GM18502 (cell line): ENCODE data around the gene KIFC3.
"Not testable (repeated sequence)": the region's sequence is repeated elsewhere in the genome, so short reads cannot be mapped to it uniquely, and the experiment has no call there.

ENCODE experiments used
- ATAC-seq: cut with Tn5 transposase; IDR thresholded peaks from one replicate; pipeline ENCODE4 v1.9.1; 2021; ENCODE audit warnings: mild to moderate bottlenecking; ENCODE audit not compliant: unreplicated experiment, poor library complexity

Gene KIFC3

DNA sequence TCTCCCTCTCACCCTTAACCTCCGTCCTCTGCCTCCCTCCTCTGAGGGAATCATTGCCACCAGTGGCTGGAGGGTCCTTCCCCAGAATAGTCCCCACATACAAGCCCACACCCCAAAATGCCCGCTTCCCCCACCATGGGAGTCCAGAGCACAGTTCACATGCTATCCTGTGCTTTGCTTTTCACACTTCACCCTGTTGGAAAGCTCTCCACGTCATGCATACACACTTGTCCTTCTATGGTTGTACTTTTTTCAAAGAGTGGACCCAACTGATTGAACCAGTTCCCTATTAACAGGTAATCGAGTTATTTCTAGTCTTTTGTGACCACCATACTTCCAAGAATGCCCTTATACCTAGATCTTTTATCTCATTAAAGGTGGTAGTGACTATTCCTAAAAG is 23.8 kb upstream of the KIFC3 start:
- no peak for ATAC-seq

DNA sequence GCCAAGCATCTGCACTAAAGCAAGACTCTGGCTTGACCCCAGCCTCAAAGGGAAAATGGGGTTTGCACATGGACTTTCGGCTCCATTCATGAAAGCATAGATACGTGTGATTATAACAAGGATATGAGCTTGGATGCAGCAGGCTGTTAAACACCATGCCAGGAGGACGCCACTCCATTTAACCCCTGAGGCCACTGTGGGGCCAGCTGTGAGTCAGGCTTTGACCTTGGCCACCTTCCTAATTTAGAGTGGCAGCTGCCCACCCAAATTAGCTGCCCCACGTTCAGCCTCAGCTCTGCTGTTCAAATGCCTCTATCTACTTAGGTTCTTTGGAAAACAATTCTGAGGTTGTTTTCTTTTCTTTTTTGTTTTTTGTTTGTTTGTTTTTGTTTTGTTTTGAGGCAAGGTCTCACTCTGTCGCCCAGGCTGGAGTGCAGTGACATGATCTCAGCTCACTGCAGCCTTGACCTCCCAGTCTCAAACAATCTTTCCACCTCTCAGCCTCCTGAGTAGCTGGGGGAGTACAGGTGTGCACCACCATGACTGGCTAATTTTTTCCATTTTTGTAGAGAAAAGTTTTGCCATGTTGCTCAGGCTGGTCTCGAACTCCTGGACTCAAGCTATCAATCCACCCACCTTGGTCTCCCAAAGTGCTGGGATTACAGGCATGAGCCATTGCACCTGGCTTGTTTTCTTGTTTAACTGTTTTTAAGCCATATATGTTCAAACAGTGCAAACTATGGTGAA is 23.2 kb upstream of the KIFC3 start:
- ATAC-seq, result no peak

- ATAC-seq, result no peak
Observed at GRCh38 chr16:57824888-57825287, 22.6 kb upstream of the KIFC3 start.

GRCh38 chr16:57823836-57824235 is 21.5 kb upstream of the KIFC3 start:
- ATAC-seq, result no peak

GRCh38 chr16:57822856-57823255 is 20.6 kb upstream of the KIFC3 start:
- no peak for ATAC-seq

DNA sequence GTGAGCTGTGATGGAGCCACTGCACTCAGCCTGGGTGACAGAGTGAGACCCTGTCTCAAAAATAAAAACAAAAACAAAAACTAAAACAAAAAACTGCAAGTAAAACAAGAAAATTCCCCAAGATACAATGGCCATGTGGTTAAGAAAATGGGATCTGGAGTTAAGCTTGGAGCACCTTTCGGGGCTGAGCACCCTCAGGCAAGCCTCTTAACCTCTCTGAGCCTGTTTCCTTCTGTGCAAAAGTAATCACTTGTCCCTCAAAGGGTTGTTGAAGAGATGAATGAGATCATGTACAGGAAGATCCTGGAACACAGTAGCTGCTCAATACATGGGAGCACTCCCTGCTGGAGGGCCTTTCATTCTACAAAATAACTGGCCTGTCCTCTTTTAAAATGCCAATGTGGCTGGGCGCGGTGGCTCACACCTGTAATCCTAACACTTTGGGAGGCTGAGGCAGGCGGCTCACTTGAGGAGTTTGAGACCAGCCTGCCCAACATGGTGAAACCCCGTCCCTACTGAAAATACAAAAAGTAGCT is 19.8 kb upstream of the KIFC3 start:
- ATAC-seq, result no peak

DNA sequence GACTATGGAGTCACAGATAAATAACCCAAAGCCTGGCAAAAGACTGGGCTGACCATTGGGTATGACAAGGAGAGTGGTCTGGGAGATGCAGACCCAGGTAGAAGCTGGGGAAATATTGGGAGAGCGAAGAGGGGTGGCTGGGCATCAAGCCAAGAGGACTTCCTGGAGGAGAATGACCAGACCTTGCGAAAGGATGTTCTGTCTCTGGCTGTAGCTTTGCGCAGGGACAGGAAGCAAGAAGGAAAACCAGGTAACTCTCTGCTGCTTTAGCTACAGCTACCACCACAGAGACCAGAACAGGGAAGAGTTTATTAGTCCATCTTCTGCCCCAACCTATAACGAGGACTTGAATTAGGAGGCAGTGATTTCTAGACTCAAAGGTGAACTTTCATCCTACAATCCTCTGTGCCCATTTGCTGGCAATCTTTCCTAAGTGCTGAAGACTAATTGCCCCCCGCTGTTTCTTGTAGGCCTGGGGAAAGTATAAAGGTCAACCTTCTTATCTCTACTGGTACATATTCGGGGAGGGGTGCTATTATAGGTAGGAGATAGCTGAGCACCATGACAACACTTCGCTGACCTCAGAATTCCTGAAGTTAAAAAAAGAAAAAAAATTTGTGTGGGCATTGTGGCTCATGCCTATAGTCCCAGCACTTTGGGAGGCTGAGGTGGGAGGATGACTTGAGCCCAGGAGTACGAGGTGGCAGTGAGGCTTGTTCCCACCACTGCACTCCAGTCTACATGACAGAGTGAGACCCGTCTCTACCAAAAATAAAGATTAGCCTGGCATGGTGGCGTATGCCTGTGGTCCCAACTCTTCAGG is 19.1 kb upstream of the KIFC3 start:
- ATAC-seq, result no peak

DNA sequence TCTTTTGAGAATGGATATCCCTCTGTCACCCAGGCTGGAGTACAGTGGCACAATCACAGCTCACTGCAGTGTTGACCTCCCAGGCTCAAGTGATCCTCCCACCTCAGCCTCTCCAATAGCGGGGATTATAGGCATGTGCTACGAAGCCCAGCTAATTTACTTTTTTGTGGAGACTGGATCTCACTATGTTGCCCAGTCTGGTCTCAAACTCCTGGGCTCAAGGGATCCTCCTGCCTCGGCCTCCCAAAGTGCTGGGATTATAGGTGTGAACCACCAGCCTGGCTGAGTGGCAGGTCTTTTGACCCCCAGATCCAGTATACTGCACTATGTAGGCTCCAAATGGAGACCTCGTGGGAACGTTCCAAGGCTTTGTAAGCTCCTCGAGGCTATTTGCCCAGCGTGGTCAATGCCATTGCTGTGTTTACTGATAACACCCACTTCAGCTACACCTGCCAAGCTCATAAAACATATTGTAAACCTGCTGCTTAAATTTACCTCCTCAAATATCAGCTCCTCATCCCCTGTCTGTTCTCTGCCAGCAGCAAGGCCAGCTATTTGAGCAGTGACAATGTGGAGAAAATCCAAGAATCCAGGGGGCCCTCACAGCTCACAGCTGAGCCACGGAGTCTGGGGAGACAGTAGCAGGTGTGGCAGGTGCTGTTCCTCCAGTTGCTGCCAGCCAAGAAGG is 16.2 kb upstream of the KIFC3 start:
- no peak for ATAC-seq

DNA sequence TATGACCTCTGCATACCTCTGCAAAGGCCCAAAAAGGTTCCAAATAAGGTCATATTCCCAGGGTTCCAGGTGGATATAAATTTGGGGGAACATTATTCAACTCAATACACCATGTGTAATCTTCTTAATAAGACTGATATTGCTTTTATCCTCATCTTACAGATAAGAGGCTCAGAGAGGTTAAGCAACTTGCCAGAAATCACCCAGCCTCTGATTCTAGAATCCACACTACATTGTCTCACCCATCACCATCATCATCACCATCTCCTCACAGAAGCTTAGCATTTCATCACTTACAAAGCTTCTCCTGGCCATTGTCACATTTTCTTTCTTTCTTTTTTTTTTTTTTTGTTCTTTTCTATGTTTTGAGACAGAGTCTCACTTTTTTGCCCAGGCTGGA is 15.4 kb upstream of the KIFC3 start:
- no peak for ATAC-seq

- ATAC-seq, result peak; percentile 71
Observed at GRCh38 chr16:57815987-57816745, 13.9 kb upstream of the KIFC3 start.

DNA sequence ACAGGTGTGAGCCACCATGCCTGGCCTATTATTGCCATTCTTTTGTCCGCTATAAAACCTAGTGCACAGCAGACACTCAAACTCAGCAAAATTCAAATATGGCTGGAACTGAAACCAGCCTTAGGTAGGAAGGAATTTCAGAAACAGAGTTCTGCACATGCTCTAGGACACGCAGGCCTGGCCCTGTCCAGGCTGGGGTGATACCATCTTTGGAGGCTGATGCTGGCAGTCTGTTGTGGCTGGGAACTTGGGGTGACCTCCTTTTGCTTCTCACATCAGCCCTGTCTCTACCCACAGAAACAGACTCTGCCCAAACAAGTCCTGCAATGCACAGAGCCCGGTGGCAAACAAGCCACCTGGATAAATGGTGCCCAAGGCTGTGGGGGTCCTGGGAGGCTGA is 12.6 kb upstream of the KIFC3 start:
- ATAC-seq, result no peak

GRCh38 chr16:57813466-57813865 is 11.2 kb upstream of the KIFC3 start:
- ATAC-seq, result no peak

DNA sequence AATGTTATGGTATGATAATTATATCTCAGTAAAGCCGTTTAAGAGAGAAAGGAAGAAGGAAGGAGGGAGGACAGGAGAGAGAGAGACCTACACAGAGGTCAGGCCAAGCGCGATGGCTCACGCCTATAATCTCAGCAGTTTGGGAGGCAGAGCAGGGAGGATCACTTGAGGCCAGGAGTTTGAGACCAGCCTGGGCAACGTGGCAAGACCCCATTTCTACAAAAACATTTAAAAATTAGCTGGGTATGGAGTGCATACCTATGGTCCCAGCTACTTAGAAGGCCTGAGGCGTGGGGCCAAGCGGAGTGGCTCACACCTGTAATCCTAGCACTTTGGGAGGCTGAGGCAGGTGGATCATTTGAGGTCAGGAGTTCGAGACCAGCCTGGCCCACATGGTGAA is 9.0 kb upstream of the KIFC3 start:
- ATAC-seq, result not testable (repeated sequence)

DNA sequence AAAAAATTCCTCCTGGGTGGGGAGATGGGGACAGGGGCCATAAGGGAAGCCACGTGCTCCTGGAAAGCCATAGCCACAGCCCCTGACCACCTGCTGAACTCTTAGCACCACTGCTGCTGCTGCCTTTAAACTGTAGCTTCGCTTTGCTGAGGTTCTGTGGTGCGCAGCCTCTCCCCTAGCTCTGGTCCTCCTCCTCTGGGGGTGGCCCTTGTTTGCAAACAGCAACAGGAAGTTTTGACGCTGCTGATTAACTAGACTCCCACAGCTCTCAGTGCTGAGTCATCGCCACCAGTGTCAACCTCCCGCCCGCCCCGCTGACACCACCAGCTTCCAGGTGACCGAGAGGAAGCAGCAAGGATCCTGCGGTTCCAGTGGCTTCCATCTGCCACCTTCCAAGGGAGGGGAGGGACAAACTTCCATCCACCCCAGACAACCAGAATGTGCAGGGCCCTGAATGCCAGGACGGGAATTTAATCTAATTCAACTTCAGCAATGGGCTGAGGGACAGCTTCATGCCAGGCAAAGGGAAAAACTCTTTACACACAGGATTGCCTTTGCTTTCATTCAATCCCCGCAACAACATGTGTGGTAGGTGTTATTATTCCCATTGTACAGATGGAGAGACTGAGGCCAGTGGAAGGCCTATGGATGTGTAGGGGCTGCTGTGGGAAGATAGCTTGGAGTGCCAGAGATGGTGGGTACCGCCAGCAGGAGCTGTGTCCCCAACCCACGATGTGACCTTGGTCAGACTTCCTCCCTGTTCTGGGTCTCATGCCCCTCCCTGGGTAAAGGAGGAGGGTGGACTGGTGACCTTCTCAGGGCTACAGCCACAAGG is 8.1 kb upstream of the KIFC3 start:
- peak; percentile 100 for ATAC-seq

- ATAC-seq, result peak; percentile 15
Observed at GRCh38 chr16:57809276-57810196, 7.2 kb upstream of the KIFC3 start.

DNA sequence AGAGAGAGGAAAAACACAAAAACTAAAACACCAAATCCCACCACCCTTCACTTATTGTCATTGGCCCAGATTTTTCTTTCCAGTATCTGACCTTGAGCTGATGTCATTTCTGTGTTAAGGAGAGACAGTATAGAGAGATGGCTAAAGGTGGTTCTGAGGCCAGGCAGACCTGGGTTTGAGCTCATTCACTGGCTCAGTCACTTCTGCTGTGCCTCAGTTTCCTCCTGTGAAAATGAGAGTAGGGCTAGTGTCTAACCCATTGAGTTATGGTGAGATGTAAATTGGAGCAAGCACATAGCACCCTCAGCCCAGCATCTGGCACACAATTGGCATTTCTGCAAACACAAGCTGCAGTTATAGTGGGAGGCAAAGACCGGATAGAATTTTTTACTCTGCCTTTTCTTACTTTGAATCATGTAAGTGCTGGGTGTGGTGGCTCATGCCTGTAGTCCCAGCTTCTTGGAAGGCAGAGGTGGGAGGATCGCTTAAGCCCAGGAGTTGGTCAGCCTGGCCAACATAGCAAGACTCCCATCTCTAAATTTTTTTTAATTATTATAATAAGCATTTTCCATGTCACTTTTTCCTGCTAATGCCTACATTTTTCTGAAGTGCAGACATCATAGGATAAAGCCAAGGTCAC is 6.4 kb upstream of the KIFC3 start:
- ATAC-seq, result no peak

- no peak for ATAC-seq
Observed at GRCh38 chr16:57807968-57808528, 5.8 kb upstream of the KIFC3 start.
